ENCODE measurements around the gene FSD1L. TPM values are rescaled to one million over a fixed set of nuclear protein-coding genes. Genes with fewer than 3 reads are reported as not detected.

Gene FSD1L
- total and polyA plus RNA-seq, 8 donors, result 0.78 to 13.2 (median 3.0) TPM; not detected in 1

DNA sequence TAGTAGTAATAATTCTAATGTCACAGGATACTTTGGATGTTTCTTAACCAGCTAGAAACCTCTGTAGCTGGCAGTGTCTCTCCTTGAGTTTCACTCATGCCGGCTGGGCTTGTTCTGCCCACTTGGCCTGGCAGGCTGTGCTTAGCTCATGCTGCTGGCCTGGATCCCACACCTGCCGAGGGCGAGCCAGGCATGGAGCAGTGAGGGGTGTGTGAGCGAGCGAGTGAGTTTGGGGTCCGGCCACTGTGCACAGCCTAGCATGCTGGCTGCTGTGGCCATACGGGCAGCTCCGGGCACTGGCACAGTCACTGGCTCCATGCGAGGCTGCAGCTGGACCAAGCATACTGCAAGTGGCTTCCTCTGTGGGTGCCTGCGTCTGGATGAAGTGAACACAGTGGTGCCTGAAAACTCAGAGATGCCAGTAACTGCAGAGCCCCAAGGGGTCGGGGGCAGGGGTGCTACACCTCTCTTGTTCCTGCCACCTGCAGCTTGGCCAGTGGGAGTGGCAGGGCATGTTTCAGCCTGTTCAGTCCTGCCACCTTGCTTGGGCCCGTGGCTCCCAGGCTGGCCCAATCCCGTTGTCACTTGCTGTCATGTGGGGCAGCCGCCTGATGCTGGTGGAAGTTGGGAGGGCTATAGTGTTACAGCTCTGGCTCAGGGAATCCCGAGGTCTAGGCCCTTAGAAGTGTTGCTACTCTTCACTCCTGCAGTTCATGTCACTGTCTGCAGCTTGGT lies 9.9 kb downstream of the FSD1L start:
- TF ChIP-seq POLR2AphosphoS5 (IDR thresholded peaks at IDR 0.05) (no peak), EP300 (IDR thresholded peaks at IDR 0.05) (no peak), POLR2A (IDR thresholded peaks at IDR 0.05) (no peak)
- TF ChIP-seq, protein P1, sequence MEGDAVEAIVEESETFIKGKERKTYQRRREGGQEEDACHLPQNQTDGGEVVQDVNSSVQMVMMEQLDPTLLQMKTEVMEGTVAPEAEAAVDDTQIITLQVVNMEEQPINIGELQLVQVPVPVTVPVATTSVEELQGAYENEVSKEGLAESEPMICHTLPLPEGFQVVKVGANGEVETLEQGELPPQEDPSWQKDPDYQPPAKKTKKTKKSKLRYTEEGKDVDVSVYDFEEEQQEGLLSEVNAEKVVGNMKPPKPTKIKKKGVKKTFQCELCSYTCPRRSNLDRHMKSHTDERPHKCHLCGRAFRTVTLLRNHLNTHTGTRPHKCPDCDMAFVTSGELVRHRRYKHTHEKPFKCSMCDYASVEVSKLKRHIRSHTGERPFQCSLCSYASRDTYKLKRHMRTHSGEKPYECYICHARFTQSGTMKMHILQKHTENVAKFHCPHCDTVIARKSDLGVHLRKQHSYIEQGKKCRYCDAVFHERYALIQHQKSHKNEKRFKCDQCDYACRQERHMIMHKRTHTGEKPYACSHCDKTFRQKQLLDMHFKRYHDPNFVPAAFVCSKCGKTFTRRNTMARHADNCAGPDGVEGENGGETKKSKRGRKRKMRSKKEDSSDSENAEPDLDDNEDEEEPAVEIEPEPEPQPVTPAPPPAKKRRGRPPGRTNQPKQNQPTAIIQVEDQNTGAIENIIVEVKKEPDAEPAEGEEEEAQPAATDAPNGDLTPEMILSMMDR (IDR thresholded peaks at IDR 0.05), result no peak
- H3K27ac ChIP-seq, result peak overlapping the region in 1 of 5 donors; percentile 1
- 60 to 78% (median 70%) methylated on average over 9 to 15 of the region's 15 CpGs for WGBS, 5 donors
- intact Hi-C loops (cut with DNase I; ENCODE audit: low total_unique reads), result no loop called here
- no peaks in the 10 kb centered on the region for H3K36me3 ChIP-seq
- H3K4me3 ChIP-seq, result no peak overlapping the region
- DNase-seq, result peak in 1 of 2 donors; percentile 71
- peaks cover 0 to 31% (median 14%) of the 10 kb centered on the region in 4 donors for H3K4me1 ChIP-seq
- H3K27me3 ChIP-seq, result no peaks in the 10 kb centered on the region
- peaks cover 0 to 5% (median 2%) of the 10 kb centered on the region in 4 donors for H3K9me3 ChIP-seq

DNA sequence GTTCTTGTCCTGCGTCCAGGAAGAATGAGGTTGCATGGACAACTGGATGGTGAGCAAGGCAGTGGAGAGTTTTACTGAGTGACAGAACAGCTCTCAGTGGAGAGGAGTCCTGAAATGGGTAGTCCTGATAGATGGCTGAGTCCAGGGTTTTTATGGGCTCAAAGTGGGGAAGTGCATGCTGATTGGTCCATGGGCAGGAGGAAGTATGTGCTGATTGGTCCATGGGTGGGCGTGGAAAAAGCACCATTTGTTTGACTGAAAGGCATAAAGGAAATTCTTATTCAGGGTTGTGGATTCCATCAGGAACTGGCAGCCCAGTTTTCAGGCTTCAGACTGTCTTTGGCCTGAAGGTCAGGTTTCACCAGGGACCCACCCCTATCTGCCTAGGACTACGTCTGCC lies 10.6 kb downstream of the FSD1L start:
- TF ChIP-seq POLR2A (IDR thresholded peaks at IDR 0.05), result no peak
- TF ChIP-seq, protein P1 (IDR thresholded peaks at IDR 0.05), result no peak
- no peak for TF ChIP-seq POLR2AphosphoS5 (IDR thresholded peaks at IDR 0.05)
- TF ChIP-seq EP300 (IDR thresholded peaks at IDR 0.05), result no peak
- no peak overlapping the region for H3K4me3 ChIP-seq
- H3K27ac ChIP-seq, result no peak overlapping the region
- H3K36me3 ChIP-seq, result no peaks in the 10 kb centered on the region
- DNase-seq, result no peak
- intact Hi-C loops (cut with DNase I; ENCODE audit: low total_unique reads), result no loop called here
- WGBS, 5 donors, result 84 to 94% (median 91%) methylated on average over 3 of the region's 3 CpGs
- no peaks in the 10 kb centered on the region for H3K27me3 ChIP-seq
- peaks cover 0 to 5% (median 2%) of the 10 kb centered on the region in 4 donors for H3K9me3 ChIP-seq
- H3K4me1 ChIP-seq, result peaks cover 0 to 31% (median 14%) of the 10 kb centered on the region in 4 donors

- WGBS, 5 donors, result 27 to 66% (median 39%) methylated on average over 2 of the region's 2 CpGs
- TF ChIP-seq POLR2A (IDR thresholded peaks at IDR 0.05), result no peak
- TF ChIP-seq EP300 (IDR thresholded peaks at IDR 0.05), result no peak
- TF ChIP-seq, protein P1 (IDR thresholded peaks at IDR 0.05), result no peak
- no peak for TF ChIP-seq POLR2AphosphoS5 (IDR thresholded peaks at IDR 0.05)
- no peak overlapping the region for H3K4me3 ChIP-seq
- intact Hi-C loops (cut with DNase I; ENCODE audit: low total_unique reads), result no loop called here
- H3K27me3 ChIP-seq, result no peaks in the 10 kb centered on the region
- peaks cover 0 to 5% (median 2%) of the 10 kb centered on the region in 4 donors for H3K9me3 ChIP-seq
- DNase-seq, result no peak
- peaks cover 0 to under 1% (median 0%) of the 10 kb centered on the region in 4 donors for H3K36me3 ChIP-seq
- H3K27ac ChIP-seq, result peak overlapping the region in 2 of 5 donors; percentile 11 to 18
- peaks cover 0 to 31% (median 14%) of the 10 kb centered on the region in 4 donors for H3K4me1 ChIP-seq
Measured at GRCh38 chr9:105459336-105459735, 11.5 kb downstream of the FSD1L start.

GRCh38 chr9:105466898-105467455 lies 19.1 kb downstream of the FSD1L start:
- peaks cover 0 to 34% (median 30%) of the 10 kb centered on the region in 4 donors for H3K36me3 ChIP-seq
- H3K27ac ChIP-seq, result no peak overlapping the region
- 72 to 90% (median 87%) methylated on average over 3 of the region's 3 CpGs for WGBS, 5 donors
- no peak overlapping the region for H3K4me3 ChIP-seq
- intact Hi-C loops (cut with DNase I; ENCODE audit: low total_unique reads), result no loop called here
- no peaks in the 10 kb centered on the region for H3K4me1 ChIP-seq
- no peaks in the 10 kb centered on the region for H3K9me3 ChIP-seq
- no peaks in the 10 kb centered on the region for H3K27me3 ChIP-seq
- TF ChIP-seq EP300 (IDR thresholded peaks at IDR 0.05), result no peak
- no peak for TF ChIP-seq POLR2AphosphoS5 (IDR thresholded peaks at IDR 0.05)
- TF ChIP-seq, protein P1 (IDR thresholded peaks at IDR 0.05), result no peak
- DNase-seq, result no peak
